Esophagus squamous epithelium (tissue), 4 donors: ENCODE measurements around the gene GYS1.

Experiments
- POLR2A ChIP-seq, 4 donors: fragments of 450-650 bp; IDR thresholded peaks; one replicate each; pipeline ENCODE4 v1.6.1; 2017; ENCODE audit warnings: antibody characterized with exemption in 4 of 4, mild to moderate bottlenecking in 4 of 4, moderate library complexity in 3 of 4
- TF ChIP-seq, protein P1 (sequence below), 6 experiments: fragments of 450-650 bp in 4 of 6; fragments of 200-600 bp in 2 of 6; sonication (generic) in 2 of 6; IDR thresholded peaks; one replicate each; pipeline ENCODE4 v1.5.1; 2016 to 2019; ENCODE audit warnings: antibody characterized with exemption in 6 of 6, mild to moderate bottlenecking in 4 of 6, moderate library complexity in 4 of 6

DNA sequence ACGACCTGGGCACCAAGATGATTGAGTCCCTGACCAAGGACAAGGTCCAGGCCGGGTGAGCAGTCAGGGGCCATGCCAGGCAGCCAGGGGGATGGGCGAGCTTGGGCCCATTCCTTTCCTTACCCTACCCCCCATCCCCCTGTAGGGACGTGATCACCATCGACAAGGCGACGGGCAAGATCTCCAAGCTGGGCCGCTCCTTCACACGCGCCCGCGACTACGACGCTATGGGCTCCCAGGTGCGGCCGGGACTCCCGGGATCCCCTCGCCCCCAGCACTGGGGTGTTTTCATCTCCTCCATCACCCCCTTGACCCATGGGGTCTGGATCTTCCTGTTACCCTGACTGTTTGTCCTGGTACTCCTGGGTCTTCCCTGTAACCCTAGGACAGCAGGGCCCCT, 16.7 kb upstream of the GYS1 start:
- TF ChIP-seq, protein P1, sequence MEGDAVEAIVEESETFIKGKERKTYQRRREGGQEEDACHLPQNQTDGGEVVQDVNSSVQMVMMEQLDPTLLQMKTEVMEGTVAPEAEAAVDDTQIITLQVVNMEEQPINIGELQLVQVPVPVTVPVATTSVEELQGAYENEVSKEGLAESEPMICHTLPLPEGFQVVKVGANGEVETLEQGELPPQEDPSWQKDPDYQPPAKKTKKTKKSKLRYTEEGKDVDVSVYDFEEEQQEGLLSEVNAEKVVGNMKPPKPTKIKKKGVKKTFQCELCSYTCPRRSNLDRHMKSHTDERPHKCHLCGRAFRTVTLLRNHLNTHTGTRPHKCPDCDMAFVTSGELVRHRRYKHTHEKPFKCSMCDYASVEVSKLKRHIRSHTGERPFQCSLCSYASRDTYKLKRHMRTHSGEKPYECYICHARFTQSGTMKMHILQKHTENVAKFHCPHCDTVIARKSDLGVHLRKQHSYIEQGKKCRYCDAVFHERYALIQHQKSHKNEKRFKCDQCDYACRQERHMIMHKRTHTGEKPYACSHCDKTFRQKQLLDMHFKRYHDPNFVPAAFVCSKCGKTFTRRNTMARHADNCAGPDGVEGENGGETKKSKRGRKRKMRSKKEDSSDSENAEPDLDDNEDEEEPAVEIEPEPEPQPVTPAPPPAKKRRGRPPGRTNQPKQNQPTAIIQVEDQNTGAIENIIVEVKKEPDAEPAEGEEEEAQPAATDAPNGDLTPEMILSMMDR (IDR thresholded peaks at IDR 0.05): no peak
- no peak for TF ChIP-seq POLR2A (IDR thresholded peaks at IDR 0.05)
